ENCODE measurements around the gene ASTN1. TPM values are rescaled to one million over a fixed set of nuclear protein-coding genes. Genes with fewer than 3 reads are reported as not detected.

ASTN1 gene
- total RNA-seq, 3 donors from 2014 or later, result 0.10 to 2.2 (median 0.14) TPM

- DNase-seq (no peak), ATAC-seq (no peak)
- TF ChIP-seq, protein P1, sequence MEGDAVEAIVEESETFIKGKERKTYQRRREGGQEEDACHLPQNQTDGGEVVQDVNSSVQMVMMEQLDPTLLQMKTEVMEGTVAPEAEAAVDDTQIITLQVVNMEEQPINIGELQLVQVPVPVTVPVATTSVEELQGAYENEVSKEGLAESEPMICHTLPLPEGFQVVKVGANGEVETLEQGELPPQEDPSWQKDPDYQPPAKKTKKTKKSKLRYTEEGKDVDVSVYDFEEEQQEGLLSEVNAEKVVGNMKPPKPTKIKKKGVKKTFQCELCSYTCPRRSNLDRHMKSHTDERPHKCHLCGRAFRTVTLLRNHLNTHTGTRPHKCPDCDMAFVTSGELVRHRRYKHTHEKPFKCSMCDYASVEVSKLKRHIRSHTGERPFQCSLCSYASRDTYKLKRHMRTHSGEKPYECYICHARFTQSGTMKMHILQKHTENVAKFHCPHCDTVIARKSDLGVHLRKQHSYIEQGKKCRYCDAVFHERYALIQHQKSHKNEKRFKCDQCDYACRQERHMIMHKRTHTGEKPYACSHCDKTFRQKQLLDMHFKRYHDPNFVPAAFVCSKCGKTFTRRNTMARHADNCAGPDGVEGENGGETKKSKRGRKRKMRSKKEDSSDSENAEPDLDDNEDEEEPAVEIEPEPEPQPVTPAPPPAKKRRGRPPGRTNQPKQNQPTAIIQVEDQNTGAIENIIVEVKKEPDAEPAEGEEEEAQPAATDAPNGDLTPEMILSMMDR (IDR thresholded peaks at IDR 0.05), result no peak
- Histone ChIP-seq H3K4me1 (ENCODE audit: low read depth) (no peaks in the 10 kb centered on the region), H3K36me3 (ENCODE audit: low read depth) (no peaks in the 10 kb centered on the region), H3K9me3 (no peaks in the 10 kb centered on the region), H3K4me3 (no peak overlapping the region)
- intact Hi-C loops (cut with DNase I, micrococcal nuclease), result no loop called here
Measured at GRCh38 chr1:177023249-177023648, 141.3 kb downstream of the ASTN1 start.

- no peak for DNase-seq
- Histone ChIP-seq H3K4me1 (ENCODE audit: low read depth) (no peaks in the 10 kb centered on the region), H3K36me3 (ENCODE audit: low read depth) (no peaks in the 10 kb centered on the region), H3K9me3 (no peaks in the 10 kb centered on the region), H3K4me3 (no peak overlapping the region)
- TF ChIP-seq, protein P1 (IDR thresholded peaks at IDR 0.05), result no peak
- intact Hi-C loops (cut with DNase I, micrococcal nuclease), result no loop called here
- no peak for ATAC-seq
Measured at GRCh38 chr1:177021687-177022086, 142.8 kb downstream of the ASTN1 start.

DNA sequence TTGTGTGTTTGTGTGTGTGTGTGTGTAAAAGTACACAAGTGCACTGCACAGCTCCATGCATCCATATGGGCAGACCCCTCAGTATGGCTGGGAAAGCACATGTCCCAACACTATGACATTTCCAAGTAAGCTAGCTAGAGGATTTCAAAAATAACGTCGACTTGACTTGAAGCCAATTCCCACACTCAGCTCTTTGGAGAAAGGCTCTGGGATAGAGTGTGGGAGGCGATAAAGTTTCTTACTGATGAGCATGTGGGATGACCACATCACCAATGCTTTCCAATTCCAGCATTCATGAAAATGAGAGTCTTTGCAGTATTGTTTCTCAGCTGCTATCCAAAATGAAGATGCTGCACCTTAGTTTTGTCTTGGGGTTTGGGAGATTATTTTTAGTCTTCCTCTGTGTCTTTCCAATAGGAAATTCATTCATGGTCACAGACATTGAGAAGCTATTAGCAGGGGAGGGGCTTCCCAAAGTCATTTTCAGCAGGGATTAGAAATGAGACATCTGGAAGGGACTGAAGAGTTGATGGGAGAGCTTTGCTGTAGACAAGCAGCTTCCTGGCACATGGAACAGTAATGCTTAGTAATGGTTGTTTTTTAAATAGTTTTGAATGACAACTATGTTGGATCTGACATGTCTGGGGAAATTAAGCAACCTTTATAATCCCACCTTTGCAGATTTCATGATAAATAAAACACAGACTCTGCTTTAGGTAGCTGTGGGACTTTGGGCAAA lies 143.5 kb downstream of the ASTN1 start:
- Histone ChIP-seq H3K4me3 (no peak overlapping the region), H3K4me1 (ENCODE audit: low read depth) (no peaks in the 10 kb centered on the region), H3K9me3 (no peaks in the 10 kb centered on the region), H3K36me3 (ENCODE audit: low read depth) (no peaks in the 10 kb centered on the region)
- TF ChIP-seq, protein P1 (IDR thresholded peaks at IDR 0.05), result no peak
- intact Hi-C loops (cut with DNase I, micrococcal nuclease), result no loop called here
- ATAC-seq, result no peak
- DNase-seq, result no peak

- H3K4me3 ChIP-seq, result no peak overlapping the region
- H3K9me3 ChIP-seq, result no peaks in the 10 kb centered on the region
- intact Hi-C loops (cut with DNase I, micrococcal nuclease), result no loop called here
- DNase-seq (no peak), ATAC-seq (no peak)
- TF ChIP-seq, protein P1 (IDR thresholded peaks at IDR 0.05), result no peak
- H3K36me3 ChIP-seq (ENCODE audit: low read depth), result no peaks in the 10 kb centered on the region
- no peaks in the 10 kb centered on the region for H3K4me1 ChIP-seq (ENCODE audit: low read depth)
Measured at GRCh38 chr1:177017287-177017852, 147.1 kb downstream of the ASTN1 start.

- no peaks in the 10 kb centered on the region for H3K36me3 ChIP-seq (ENCODE audit: low read depth)
Measured at GRCh38 chr1:177014325-177014724, 150.2 kb downstream of the ASTN1 start.

More at GRCh38 chr1:177014325-177014724, 150.2 kb downstream of the ASTN1 start:
- no peak for DNase-seq
- H3K9me3 ChIP-seq, result no peaks in the 10 kb centered on the region
- H3K4me3 ChIP-seq, result no peak overlapping the region
- no peak for ATAC-seq
- intact Hi-C loops (cut with DNase I, micrococcal nuclease), result no loop called here
- TF ChIP-seq, protein P1 (IDR thresholded peaks at IDR 0.05), result no peak
- no peaks in the 10 kb centered on the region for H3K4me1 ChIP-seq (ENCODE audit: low read depth)

Data from mucosa of descending colon (tissue), 3 donors.